Endothelial cell of umbilical vein (primary cell): Measurements from ENCODE around the gene ANXA6. TPM values are rescaled to one million over a fixed set of nuclear protein-coding genes. Genes with fewer than 3 reads are reported as not detected.

ENCODE experiments used
- BruUV-seq: library from RNA; stranded (reverse); fragments of 400-500 nt; replicated peaks from 2 replicates; lab custom pipeline; 2021; lab: Mats Ljungman, UMichigan
- CTCF ChIA-PET: fragments of 300-600, 350-600 bp; sonication (Branson Sonifier 250); formaldehyde crosslinking; loops from one replicate; lab custom pipeline; 2021; ENCODE audit warnings: antibody characterized with exemption, inconsistent platforms; lab: Charles Lee
- POLR2A ChIA-PET: fragments of 300-600, 350-600 bp; sonication (Branson Sonifier 250); formaldehyde crosslinking; loops from one replicate; lab custom pipeline; 2021; ENCODE audit warnings: antibody characterized with exemption, inconsistent platforms; lab: Charles Lee
- DNase-seq: peaks from one replicate; pipeline ENCODE4 v3.0.0-alpha.2; 2011; ENCODE audit warnings: low read depth, low spot score
- FAIRE-seq: peaks from 2 replicates; lab custom pipeline; 2011; peaks lifted over from hg19 to GRCh38; lab: Jason Lieb, UNC
- H2AFZ ChIP-seq: 2 replicates; pipeline ENCODE4 v1.6.0; 2012; ENCODE audit warnings: low read depth, low read length, control low read depth, inconsistent platforms
- H3K27ac ChIP-seq: 2 replicates; pipeline ENCODE4 v1.5.1; 2011; ENCODE audit warnings: low read depth, mild to moderate bottlenecking, control low read depth, low read length, moderate library complexity; ENCODE audit not compliant: insufficient read depth
- H3K27me3 ChIP-seq, 2 experiments: 2 replicates each; pipeline versions ENCODE4 v1.6.0 to v1.6.1; 2011; ENCODE audit warnings: low read length in 2 of 2, mixed read lengths in 1 of 2; ENCODE audit not compliant: control insufficient read depth in 2 of 2, insufficient read depth in 2 of 2
- H3K36me3 ChIP-seq, 2 experiments: 2 replicates in 1 of 2; 3 replicates in 1 of 2; pipeline ENCODE4 v1.5.1; 2011; ENCODE audit warnings: low read length in 2 of 2, mild to moderate bottlenecking in 1 of 2, moderate library complexity in 1 of 2; ENCODE audit not compliant: control insufficient read depth in 2 of 2, insufficient read depth in 2 of 2; ENCODE audit errors: extremely low read depth in 1 of 2
- H3K4me1 ChIP-seq: 3 replicates; pipeline ENCODE4 v1.5.1; 2011; ENCODE audit warnings: mild to moderate bottlenecking, low read length; ENCODE audit not compliant: control insufficient read depth, insufficient read depth; ENCODE audit errors: extremely low read depth
- H3K4me2 ChIP-seq: 2 replicates; pipeline ENCODE4 v1.6.1; 2011; ENCODE audit warnings: low read length, control low read depth, mixed read lengths; ENCODE audit not compliant: insufficient read depth
- H3K4me3 ChIP-seq, 3 experiments: fragments of 200-600 bp in 1 of 3; sonication (generic), shearing (Covaris generic) in 1 of 3; replicated peaks in 1 of 3; 2 replicates each; pipeline ENCODE4 v1.5.1; 2011 to 2016; ENCODE audit warnings: control low read depth in 3 of 3, low read length in 3 of 3, mild to moderate bottlenecking in 2 of 3, inconsistent platforms in 1 of 3, low read depth in 1 of 3, moderate library complexity in 1 of 3; ENCODE audit not compliant: insufficient read depth in 1 of 3
- H3K79me2 ChIP-seq: 2 replicates; pipeline ENCODE4 v1.6.0; 2012; ENCODE audit warnings: low read length, inconsistent platforms; ENCODE audit not compliant: control insufficient read depth, insufficient read depth
- H3K9ac ChIP-seq: replicated peaks from 2 replicates; pipeline ENCODE3; 2011; ENCODE audit warnings: low read length, control low read depth; ENCODE audit not compliant: insufficient read depth; ENCODE audit errors: extremely low read depth
- H3K9me1 ChIP-seq: replicated peaks from 3 replicates; pipeline ENCODE4 v1.6.0; 2011; ENCODE audit warnings: mild to moderate bottlenecking, low read length; ENCODE audit not compliant: control insufficient read depth, insufficient read depth; ENCODE audit errors: extremely low read depth
- H3K9me3 ChIP-seq: replicated peaks from 2 replicates; pipeline ENCODE4 v1.5.1; 2012; ENCODE audit warnings: low read length, inconsistent platforms; ENCODE audit not compliant: control insufficient read depth, insufficient read depth
- H4K20me1 ChIP-seq: replicated peaks from 2 replicates; pipeline ENCODE3; 2011; ENCODE audit warnings: mild to moderate bottlenecking, low read length; ENCODE audit not compliant: control insufficient read depth, insufficient read depth; ENCODE audit errors: extremely low read depth
- EZH2 ChIP-seq: IDR thresholded peaks from 2 replicates; pipeline ENCODE4 v1.6.1; 2012; ENCODE audit warnings: borderline replicate concordance, low read depth, mild to moderate bottlenecking, moderate library complexity, low read length, inconsistent platforms; ENCODE audit not compliant: severe bottlenecking
- FOS ChIP-seq: IDR thresholded peaks from 2 replicates; pipeline ENCODE4 v1.6.1; 2011; ENCODE audit warnings: mild to moderate bottlenecking, low read length, moderate library complexity, borderline replicate concordance; ENCODE audit not compliant: insufficient read depth
- GATA2 ChIP-seq: IDR thresholded peaks from 2 replicates; pipeline ENCODE4 v1.7.0; 2011; ENCODE audit warnings: low read depth, mild to moderate bottlenecking, moderate library complexity, mixed read lengths, low read length; ENCODE audit not compliant: insufficient read length, insufficient read depth
- JUN ChIP-seq: IDR thresholded peaks from 2 replicates; pipeline ENCODE4 v1.6.1; 2011; ENCODE audit warnings: borderline replicate concordance, low read depth; ENCODE audit not compliant: insufficient read length, insufficient read depth
- MYC ChIP-seq: IDR thresholded peaks from one replicate; pipeline ENCODE4 v1.6.1; 2011; ENCODE audit warnings: mild to moderate bottlenecking, low read depth, low read length
- POLR2A ChIP-seq: IDR thresholded peaks from 2 replicates; pipeline ENCODE4 v1.6.1; 2012; ENCODE audit warnings: low read depth, mild to moderate bottlenecking, control low read depth, low read length
- POLR2AphosphoS5 ChIP-seq: IDR thresholded peaks from 2 replicates; pipeline ENCODE4 v1.6.1; 2012; ENCODE audit warnings: low read depth, mild to moderate bottlenecking, control low read depth, low read length, moderate library complexity; ENCODE audit not compliant: insufficient read depth
- dilution Hi-C: fragments of 300-500 bp; cut with MboI; formaldehyde crosslinking; loops from one replicate; pipeline ENCODE4 v1.15.0; 2019; ENCODE audit warnings: low sequenced_read_pairs; ENCODE audit not compliant: extremely low pct_ligation_motif_present
- intact Hi-C: fragments of 100-400 bp; cut with micrococcal nuclease; formaldehyde crosslinking; loops from one replicate; pipeline ENCODE4 v1.10.0; 2022
- polyA plus RNA-seq, 4 experiments: library from polyadenylated mRNA; depleted of rRNA in 3 of 4; stranded (reverse) in 3 of 4; unstranded in 1 of 4; fragments of >200 nt; gene quantifications; 2 replicates each; pipeline versions ENCODE4 v1.2.1 to v1.2.3, GENCODE V29; 2011 to 2012; ENCODE audit warnings: missing spikeins in 1 of 4
- total RNA-seq: library from RNA; stranded (reverse); gene quantifications from 2 replicates; pipeline ENCODE4 v1.2.3, GENCODE V29; 2021
- TF ChIP-seq, protein P1 (sequence below), 2 donors: IDR thresholded peaks; 1 replicate in 1 of 2; 2 replicates in 1 of 2; pipeline ENCODE4 v1.5.1; 2011; ENCODE audit warnings: low read length in 2 of 2, mild to moderate bottlenecking in 2 of 2, moderate library complexity in 2 of 2, control low read depth in 1 of 2, inconsistent platforms in 1 of 2, low read depth in 1 of 2; ENCODE audit not compliant: insufficient read depth in 1 of 2; ENCODE audit errors: extremely low read depth in 1 of 2
- TF ChIP-seq, protein P2 (sequence below): IDR thresholded peaks from 2 replicates; pipeline ENCODE4 v1.6.1; 2011; ENCODE audit not compliant: insufficient read depth, insufficient read length

ANXA6 gene
- total and polyA plus RNA-seq, 2 donors (not counting 3 experiments of a cell fraction or from before 2014, with no cell fraction given): 195 to 266 TPM

DNA sequence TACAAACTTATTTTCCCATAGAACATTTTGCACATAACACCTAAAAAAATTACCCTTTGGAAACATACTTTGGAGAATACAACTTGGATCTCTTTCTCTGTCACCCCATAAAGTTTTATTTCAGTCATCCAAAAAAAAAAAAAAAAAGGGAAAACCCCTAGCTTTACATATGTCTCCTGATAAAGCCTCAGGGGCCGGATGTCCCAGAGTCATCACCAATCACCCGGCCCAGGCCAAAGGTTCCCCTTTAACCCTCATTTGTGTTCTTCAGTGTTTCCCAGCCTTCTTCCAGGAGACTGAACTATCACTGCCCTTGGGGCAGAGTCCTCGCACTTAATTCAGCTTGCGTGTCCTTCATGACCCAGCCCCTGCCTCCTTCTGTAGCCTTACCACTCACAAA, 28.8 kb downstream of the ANXA6 start:
- Histone ChIP-seq H3K36me3 (peaks cover 18 to 55% of the 10 kb centered on the region in 2 experiments), H3K4me1 (no peaks in the 10 kb centered on the region), H4K20me1 (no peaks in the 10 kb centered on the region), H3K9ac (no peak overlapping the region), H3K4me2 (no peak overlapping the region), H3K27ac (no peak overlapping the region), H3K9me3 (no peaks in the 10 kb centered on the region), H3K4me3 (no peak overlapping the region), H3K27me3 (no peaks in the 10 kb centered on the region), H3K79me2 (no peaks in the 10 kb centered on the region), H2AFZ (no peak overlapping the region), H3K9me1 (no peaks in the 10 kb centered on the region)
- intact Hi-C loops: loop anchor here (5.0 kb wide), 1 partner anchor 188 kb away; no protein-coding TSS in a partner anchor
- TF ChIP-seq, protein P1, sequence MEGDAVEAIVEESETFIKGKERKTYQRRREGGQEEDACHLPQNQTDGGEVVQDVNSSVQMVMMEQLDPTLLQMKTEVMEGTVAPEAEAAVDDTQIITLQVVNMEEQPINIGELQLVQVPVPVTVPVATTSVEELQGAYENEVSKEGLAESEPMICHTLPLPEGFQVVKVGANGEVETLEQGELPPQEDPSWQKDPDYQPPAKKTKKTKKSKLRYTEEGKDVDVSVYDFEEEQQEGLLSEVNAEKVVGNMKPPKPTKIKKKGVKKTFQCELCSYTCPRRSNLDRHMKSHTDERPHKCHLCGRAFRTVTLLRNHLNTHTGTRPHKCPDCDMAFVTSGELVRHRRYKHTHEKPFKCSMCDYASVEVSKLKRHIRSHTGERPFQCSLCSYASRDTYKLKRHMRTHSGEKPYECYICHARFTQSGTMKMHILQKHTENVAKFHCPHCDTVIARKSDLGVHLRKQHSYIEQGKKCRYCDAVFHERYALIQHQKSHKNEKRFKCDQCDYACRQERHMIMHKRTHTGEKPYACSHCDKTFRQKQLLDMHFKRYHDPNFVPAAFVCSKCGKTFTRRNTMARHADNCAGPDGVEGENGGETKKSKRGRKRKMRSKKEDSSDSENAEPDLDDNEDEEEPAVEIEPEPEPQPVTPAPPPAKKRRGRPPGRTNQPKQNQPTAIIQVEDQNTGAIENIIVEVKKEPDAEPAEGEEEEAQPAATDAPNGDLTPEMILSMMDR (IDR thresholded peaks at IDR 0.05; ENCODE audit: extremely low read depth in 1 of 2, insufficient read depth in 1 of 2, low read depth in 1 of 2, low read length in 2 of 2): no peak
- TF ChIP-seq, protein P2, sequence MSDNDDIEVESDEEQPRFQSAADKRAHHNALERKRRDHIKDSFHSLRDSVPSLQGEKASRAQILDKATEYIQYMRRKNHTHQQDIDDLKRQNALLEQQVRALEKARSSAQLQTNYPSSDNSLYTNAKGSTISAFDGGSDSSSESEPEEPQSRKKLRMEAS: no peak
- FAIRE-seq: no peak
- no TSS peak for BruUV-seq
- dilution Hi-C loops: no loop called here
- no peak for DNase-seq
- POLR2A ChIA-PET: no interaction called here
- CTCF ChIA-PET: interaction anchor here (1.1 to 10.2 kb wide), 5 partner anchors 29 to 127 kb away, joined by 3 to 409 read pairs (median 14); partner anchors contain the start of gene ANXA6

DNA sequence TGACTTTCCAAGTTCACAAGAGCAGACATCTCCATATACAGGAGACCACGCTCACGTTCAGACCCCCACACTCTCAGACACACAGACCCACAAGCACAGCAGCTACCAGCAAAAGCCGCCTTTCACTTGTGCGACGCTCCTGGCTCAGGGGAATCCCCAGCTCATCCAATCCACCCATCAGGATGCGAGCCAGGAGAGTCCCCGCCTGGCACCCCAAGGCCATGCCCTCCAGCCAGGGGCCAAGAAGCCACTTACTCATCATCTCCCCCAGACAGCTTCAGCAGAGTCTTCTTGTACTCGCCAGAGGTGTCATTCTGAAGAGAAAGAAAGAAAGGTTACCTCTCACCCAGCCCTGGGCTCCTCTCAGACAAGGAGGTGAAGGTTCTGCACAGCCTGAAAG, 29.7 kb downstream of the ANXA6 start:
- Histone ChIP-seq H3K9me3 (no peaks in the 10 kb centered on the region), H3K4me3 (no peak overlapping the region), H2AFZ (no peak overlapping the region), H3K9me1 (no peaks in the 10 kb centered on the region), H3K27ac (no peak overlapping the region), H4K20me1 (no peaks in the 10 kb centered on the region), H3K27me3 (no peaks in the 10 kb centered on the region), H3K36me3 (peaks cover 18 to 61% of the 10 kb centered on the region in 2 experiments), H3K79me2 (no peaks in the 10 kb centered on the region), H3K4me2 (no peak overlapping the region), H3K9ac (no peak overlapping the region), H3K4me1 (no peaks in the 10 kb centered on the region)
- intact Hi-C loops (loop anchor here (2.0 to 5.0 kb wide), 2 partner anchors 29 to 189 kb away; partner anchors contain the start of gene ANXA6), dilution Hi-C loops (no loop called here)
- CTCF ChIA-PET: interaction anchor here (3.1 to 10.2 kb wide), 3 partner anchors 27 to 112 kb away, joined by 13 to 409 read pairs (median 187); no protein-coding TSS in a partner anchor
- TF ChIP-seq JUN (no peak), POLR2AphosphoS5 (no peak), FOS (no peak), POLR2A (no peak), EZH2 (no peak), MYC (no peak), GATA2 (no peak)
- TF ChIP-seq, protein P1 (IDR thresholded peaks at IDR 0.05; ENCODE audit: extremely low read depth in 1 of 2, insufficient read depth in 1 of 2, low read depth in 1 of 2, low read length in 2 of 2): no peak
- TF ChIP-seq, protein P2: no peak
- FAIRE-seq (no peak), DNase-seq (no peak)
- BruUV-seq: no TSS peak
- POLR2A ChIA-PET: no interaction called here
